HepG2 (cell line): ENCODE results near the gene TUT4.

ENCODE experiments used
- POLR2AphosphoS5 ChIP-seq: IDR thresholded peaks from 2 replicates; pipeline ENCODE4 v1.6.1; 2012; ENCODE audit warnings: low read depth, low read length
- ZMYM4 ChIP-seq: sonication (generic); formaldehyde crosslinking; IDR thresholded peaks from 2 replicates; pipeline ENCODE4 v1.8.1; 2023; ENCODE audit warnings: mild to moderate bottlenecking, missing genetic modification reagents
- TF ChIP-seq, protein P1 (sequence below): conservative IDR thresholded peaks from 2 replicates; pipeline ENCODE4 v1.6.1; 2018; ENCODE audit warnings: missing genetic modification reagents
- TF ChIP-seq, protein P2 (sequence below): sonication (generic); formaldehyde crosslinking; IDR thresholded peaks from 2 replicates; pipeline ENCODE4 v1.8.0; 2022; ENCODE audit warnings: mild to moderate bottlenecking, missing genetic modification reagents

DNA sequence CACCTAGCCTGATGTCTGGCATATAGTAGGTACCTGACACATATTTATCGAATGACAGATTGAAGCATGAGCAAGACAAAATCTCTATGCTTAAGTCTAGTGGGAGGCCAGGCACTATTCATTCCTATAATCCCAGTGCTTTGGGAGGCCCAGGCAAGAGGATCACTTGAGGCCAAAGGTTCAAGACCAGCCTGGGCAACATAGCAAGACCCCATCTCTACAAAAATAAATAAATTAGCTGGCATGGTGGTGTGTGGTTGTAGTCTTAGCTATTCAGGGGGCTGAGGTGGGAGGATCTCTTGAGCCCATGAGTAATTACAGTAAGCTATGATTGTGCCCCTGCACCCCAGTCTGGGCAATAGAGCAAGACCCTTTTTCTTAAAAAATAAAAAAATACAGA lies 23.2 kb upstream of the TUT4 start:
- no peak for TF ChIP-seq ZMYM4 (CRISPR knock-in tag)
- TF ChIP-seq, protein P1, sequence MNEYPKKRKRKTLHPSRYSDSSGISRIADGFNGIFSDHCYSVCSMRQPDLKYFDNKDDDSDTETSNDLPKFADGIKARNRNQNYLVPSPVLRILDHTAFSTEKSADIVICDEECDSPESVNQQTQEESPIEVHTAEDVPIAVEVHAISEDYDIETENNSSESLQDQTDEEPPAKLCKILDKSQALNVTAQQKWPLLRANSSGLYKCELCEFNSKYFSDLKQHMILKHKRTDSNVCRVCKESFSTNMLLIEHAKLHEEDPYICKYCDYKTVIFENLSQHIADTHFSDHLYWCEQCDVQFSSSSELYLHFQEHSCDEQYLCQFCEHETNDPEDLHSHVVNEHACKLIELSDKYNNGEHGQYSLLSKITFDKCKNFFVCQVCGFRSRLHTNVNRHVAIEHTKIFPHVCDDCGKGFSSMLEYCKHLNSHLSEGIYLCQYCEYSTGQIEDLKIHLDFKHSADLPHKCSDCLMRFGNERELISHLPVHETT (CRISPR knock-in tag), result no peak
- TF ChIP-seq POLR2AphosphoS5, result no peak
- TF ChIP-seq, protein P2, sequence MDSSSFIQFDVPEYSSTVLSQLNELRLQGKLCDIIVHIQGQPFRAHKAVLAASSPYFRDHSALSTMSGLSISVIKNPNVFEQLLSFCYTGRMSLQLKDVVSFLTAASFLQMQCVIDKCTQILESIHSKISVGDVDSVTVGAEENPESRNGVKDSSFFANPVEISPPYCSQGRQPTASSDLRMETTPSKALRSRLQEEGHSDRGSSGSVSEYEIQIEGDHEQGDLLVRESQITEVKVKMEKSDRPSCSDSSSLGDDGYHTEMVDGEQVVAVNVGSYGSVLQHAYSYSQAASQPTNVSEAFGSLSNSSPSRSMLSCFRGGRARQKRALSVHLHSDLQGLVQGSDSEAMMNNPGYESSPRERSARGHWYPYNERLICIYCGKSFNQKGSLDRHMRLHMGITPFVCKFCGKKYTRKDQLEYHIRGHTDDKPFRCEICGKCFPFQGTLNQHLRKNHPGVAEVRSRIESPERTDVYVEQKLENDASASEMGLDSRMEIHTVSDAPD, result no peak
